Measurements from ENCODE around the gene MFSD8.
A peak's percentile ranks its signal among the peaks of the same experiment; 100 is the strongest.
"Not testable (repeated sequence)": the region's sequence is repeated elsewhere in the genome, so short reads cannot be mapped to it uniquely, and the experiment has no call there.

The MFSD8 gene

DNA sequence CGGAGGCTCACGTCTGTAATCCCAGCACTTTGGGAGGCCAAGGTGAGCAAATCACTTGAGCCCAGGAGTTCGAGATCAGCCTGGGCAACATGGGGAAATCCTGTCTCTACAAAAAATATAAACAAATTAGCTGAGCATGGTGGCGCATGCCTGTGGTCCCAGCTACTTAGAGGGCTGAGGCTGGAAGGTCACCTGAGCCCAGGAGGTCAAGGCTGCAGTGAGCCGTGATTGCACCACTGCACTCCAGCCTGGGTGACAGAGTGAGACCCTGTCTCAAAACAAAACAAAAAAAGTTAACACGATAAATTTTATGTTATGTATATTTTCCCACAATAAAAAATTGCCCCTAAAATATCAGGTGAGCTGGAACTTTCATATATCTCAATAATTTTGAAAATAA lies 33.1 kb downstream of the MFSD8 start:
- DNase-seq = not testable (repeated sequence)

DNA sequence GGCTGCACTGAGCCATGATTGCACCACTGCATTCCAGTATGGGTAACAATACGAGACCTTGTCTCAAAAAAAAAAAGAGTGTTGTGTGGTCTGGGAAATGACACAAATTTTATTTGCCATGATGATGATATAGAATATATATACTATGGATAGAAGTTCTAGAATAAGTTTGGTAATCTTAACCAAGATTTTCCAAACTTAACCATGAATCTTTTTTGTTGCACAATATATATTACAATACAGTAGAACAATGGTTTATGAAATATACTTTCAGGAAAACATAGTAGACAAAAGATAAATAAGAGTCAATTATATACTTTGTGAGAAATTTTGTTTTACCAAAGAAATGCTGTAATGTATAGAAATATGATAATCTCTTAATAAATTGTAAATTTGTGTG lies 34.8 kb downstream of the MFSD8 start:
- no peak for DNase-seq

DNA sequence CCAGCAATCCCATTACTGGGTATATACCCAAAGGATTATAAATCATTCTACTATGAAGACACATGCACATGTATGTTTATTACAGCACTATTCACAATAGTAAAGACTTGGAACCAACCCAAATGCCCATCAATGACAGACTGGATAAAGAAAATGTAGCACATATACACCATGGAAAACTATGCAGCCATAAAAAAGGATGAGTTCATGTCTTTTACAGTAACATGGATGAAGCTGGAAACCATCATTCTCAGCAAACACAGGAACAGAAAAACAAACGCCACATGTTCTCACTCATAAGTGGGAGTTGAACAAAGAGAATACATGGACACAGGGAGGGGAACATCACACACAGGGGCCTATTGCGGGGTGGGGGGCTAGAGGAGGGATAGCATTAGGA lies 39.3 kb downstream of the MFSD8 start:
- DNase-seq = not testable (repeated sequence)

- no peak for DNase-seq
These were observed 42.7 kb downstream of the MFSD8 start for GRCh38 chr4:127922226-127922625.

DNA sequence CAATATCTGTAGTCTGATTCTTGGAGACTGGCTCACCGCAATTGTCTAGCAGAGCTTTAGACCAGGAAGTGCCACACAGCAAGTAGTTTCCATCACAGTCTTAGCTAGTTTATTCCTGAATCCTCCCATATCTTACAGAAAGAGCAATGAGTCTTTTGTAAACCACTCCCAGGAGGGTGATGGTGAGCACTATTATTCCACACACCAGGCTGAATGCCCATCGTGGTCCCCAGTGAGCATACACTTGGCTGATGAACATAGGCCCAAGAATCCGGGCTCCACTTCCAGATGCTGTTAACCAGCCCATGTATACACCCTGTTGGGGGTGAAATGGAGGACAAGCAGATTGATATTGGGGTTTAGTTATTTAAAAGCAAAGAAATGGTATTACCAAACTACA lies 44.5 kb downstream of the MFSD8 start:
- DNase-seq = no peak

DNA sequence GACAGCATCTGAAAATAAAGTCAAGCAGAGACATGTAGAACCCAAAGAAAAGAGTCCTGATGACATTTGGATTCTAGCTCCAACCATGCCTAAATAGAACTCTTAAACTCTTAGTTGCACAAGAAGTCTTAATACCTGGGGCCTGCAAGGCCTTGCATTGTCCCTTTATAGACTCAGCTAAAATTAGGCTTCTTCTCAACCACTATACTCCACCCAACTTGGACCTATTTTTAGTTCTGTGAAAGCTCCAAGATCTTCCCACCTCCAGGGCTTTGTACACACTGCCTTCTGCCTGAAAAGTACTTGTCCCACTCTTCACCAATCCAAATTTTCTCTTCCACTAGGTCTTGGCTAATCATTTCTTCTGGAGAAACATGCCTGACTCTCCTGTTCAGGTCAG lies 47.8 kb downstream of the MFSD8 start:
- DNase-seq = no peak

DNA sequence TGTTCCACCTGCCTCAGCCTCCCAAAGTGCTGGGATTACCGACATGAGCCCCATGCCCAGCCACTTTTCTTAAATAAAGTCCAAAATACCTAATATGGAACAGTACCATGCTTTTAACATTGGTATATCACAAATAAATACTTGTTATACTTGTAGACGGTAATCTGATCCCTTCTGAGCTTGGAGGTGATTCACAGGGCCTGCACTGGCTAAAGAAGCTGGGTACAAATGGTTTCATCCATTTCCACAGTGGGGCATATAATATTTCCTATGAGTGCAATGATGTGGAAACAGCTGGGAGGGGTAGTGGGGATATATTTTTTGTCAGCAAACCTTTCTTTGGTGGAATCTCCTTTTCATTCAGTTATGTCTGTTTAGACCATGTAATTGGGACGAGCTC lies 48.5 kb downstream of the MFSD8 start:
- no peak for DNase-seq

DNA sequence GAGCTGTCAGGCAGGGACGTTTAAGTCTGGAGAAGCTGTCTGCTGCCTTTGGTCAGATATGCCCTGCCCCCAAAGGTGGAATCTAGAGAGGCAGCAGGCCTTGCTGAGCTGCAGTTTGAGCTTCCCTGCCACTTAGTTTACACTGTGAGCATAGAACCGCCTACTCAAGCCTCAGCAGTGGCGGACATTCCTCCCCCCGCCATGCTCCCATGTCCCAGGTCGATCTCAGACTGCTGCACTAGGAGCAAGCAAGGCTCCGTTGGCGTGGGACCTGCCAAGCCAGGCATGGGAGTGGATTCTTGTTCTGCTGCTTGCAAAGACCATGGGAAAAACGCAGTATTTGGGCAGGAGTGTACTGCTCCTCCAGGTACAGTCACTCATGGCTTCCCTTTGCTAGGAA lies 59.9 kb downstream of the MFSD8 start:
- DNase-seq = peak; percentile 50

DNA sequence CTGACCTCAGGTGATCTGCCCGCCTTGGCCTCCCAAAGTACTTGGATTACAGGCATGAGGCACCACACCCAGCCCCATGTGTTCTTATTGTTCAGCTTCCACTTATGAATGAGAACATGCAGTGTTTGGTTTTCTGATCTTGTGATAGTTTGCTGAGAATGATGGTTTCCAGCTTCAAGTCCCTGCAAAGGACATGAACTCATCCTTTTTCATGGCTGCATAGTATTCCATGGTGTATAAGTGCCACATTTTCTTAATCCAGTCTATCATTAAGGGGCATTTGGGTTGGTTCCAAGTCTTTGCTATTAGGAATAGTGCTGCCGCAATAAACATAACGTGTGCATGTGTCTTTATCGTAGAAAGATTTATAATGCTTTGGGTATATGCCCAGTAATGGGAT lies 65.3 kb downstream of the MFSD8 start:
- DNase-seq = not testable (repeated sequence)

DNA sequence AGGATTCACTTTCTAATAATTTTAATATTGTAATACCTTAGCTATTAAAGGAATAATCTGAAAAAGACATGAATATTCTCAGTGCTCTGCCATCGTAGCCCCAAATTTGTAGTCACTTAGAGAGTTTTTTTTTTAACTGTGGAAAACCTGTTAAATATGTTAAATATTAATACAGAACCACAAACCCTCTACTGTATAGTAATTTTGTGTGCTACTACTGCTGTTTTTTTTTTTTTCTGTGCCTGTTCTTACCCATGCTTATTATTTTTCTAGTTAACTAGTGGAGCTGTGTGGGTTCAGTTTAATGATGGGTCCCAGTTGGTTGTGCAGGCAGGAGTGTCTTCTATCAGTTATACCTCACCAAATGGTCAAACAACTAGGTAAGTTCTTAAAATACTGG lies 68.4 kb downstream of the MFSD8 start:
- DNase-seq = no peak

- DNase-seq = no peak
These were observed 68.9 kb downstream of the MFSD8 start for GRCh38 chr4:127896069-127896468.

- DNase-seq = no peak
These were observed 75.1 kb downstream of the MFSD8 start for GRCh38 chr4:127889903-127890302.

GRCh38 chr4:127888559-127888958 lies 76.4 kb downstream of the MFSD8 start:
- DNase-seq = no peak

- no peak for DNase-seq
These were observed 83.5 kb downstream of the MFSD8 start for GRCh38 chr4:127881563-127881864.

GRCh38 chr4:127880763-127881562 lies 84.0 kb downstream of the MFSD8 start, which contains the start of gene PLK4:
PLK4 (plus strand) TSS chr4:127880893; CDS start chr4:127881135, 242 bp downstream.
- peak; percentile 98 for DNase-seq

DNA sequence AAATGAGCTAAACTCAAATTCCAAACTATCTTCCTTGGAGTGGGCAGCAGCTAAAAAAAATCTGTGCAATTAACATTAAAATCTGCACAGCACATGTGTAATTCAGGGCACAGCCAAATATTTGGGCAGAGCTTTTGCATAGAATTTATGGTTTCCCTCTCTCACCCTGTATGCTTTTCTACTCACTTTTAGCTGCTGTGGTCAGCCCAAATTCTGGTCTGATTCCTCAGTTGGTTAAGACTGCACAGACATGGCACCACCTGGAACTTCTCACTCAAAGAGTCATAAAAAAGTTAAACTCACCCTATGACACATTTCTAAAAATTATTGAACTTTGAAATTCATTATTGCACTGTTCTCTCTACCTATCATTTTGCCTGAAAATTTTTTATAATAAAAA lies 89.2 kb downstream of the MFSD8 start:
- no peak for DNase-seq

GRCh38 chr4:127870688-127871087 lies 94.3 kb downstream of the MFSD8 start:
- peak; percentile 85 for DNase-seq

GRCh38 chr4:127870281-127870680 lies 94.7 kb downstream of the MFSD8 start:
- DNase-seq = no peak

- DNase-seq = no peak
These were observed 96.8 kb downstream of the MFSD8 start for GRCh38 chr4:127868196-127868595.

Measured in islet precursor cell (in vitro differentiated cells).